ENCODE data around the gene ABCC4.

ABCC4 gene

GRCh38 chr13:95251641-95252040 is 49.6 kb downstream of the ABCC4 start:
- in situ Hi-C loops (cut with HindIII; ENCODE audit: low sequenced_read_pairs) = no loop called here
- no peak for TF ChIP-seq CTCF (IDR thresholded peaks at IDR 0.05; ENCODE audit: low read depth, low read length)
- no peak for DNase-seq (ENCODE audit: low read depth, low spot score)
- H3K4me3 ChIP-seq (ENCODE audit: low read depth, low read length) = no peak overlapping the region

- H3K4me3 ChIP-seq (ENCODE audit: low read depth, low read length) = no peak overlapping the region
- DNase-seq (ENCODE audit: low read depth, low spot score) = no peak
- no peak for TF ChIP-seq CTCF (IDR thresholded peaks at IDR 0.05; ENCODE audit: low read depth, low read length)
- in situ Hi-C loops (cut with HindIII; ENCODE audit: low sequenced_read_pairs) = no loop called here
Observed at GRCh38 chr13:95250961-95251360, 50.3 kb downstream of the ABCC4 start.

GRCh38 chr13:95248953-95249352 is 52.3 kb downstream of the ABCC4 start:
- no peak for DNase-seq (ENCODE audit: low read depth, low spot score)
- no peak for TF ChIP-seq CTCF (IDR thresholded peaks at IDR 0.05; ENCODE audit: low read depth, low read length)
- H3K4me3 ChIP-seq (ENCODE audit: low read depth, low read length) = no peak overlapping the region
- in situ Hi-C loops (cut with HindIII; ENCODE audit: low sequenced_read_pairs) = no loop called here

- in situ Hi-C loops (cut with HindIII; ENCODE audit: low sequenced_read_pairs) = no loop called here
- TF ChIP-seq CTCF (IDR thresholded peaks at IDR 0.05; ENCODE audit: low read depth, low read length) = no peak
- no peak for DNase-seq (ENCODE audit: low read depth, low spot score)
- no peak overlapping the region for H3K4me3 ChIP-seq (ENCODE audit: low read depth, low read length)
Observed at GRCh38 chr13:95247852-95248251, 53.4 kb downstream of the ABCC4 start.

GRCh38 chr13:95247171-95247570 is 54.1 kb downstream of the ABCC4 start:
- TF ChIP-seq CTCF (IDR thresholded peaks at IDR 0.05; ENCODE audit: low read depth, low read length) = no peak
- no peak overlapping the region for H3K4me3 ChIP-seq (ENCODE audit: low read depth, low read length)
- no peak for DNase-seq (ENCODE audit: low read depth, low spot score)
- in situ Hi-C loops (cut with HindIII; ENCODE audit: low sequenced_read_pairs) = no loop called here

- in situ Hi-C loops (cut with HindIII; ENCODE audit: low sequenced_read_pairs) = no loop called here
- H3K4me3 ChIP-seq (ENCODE audit: low read depth, low read length) = no peak overlapping the region
- DNase-seq (ENCODE audit: low read depth, low spot score) = no peak
- TF ChIP-seq CTCF (IDR thresholded peaks at IDR 0.05; ENCODE audit: low read depth, low read length) = no peak
Observed at GRCh38 chr13:95246292-95247082, 54.8 kb downstream of the ABCC4 start.

Data from astrocyte of the spinal cord (primary cell).